ENCODE data around the gene KRT37. TPM values are rescaled to one million over a fixed set of nuclear protein-coding genes. Genes with fewer than 3 reads are reported as not detected.
A peak's percentile ranks its signal among the peaks of the same experiment; 100 is the strongest.

KRT37 gene
- total and polyA plus RNA-seq, 2 of the 13 experiments (the other 11 are each of a cell fraction or from before 2014, with no cell fraction given): 0.69 TPM; not detected in 1

DNA sequence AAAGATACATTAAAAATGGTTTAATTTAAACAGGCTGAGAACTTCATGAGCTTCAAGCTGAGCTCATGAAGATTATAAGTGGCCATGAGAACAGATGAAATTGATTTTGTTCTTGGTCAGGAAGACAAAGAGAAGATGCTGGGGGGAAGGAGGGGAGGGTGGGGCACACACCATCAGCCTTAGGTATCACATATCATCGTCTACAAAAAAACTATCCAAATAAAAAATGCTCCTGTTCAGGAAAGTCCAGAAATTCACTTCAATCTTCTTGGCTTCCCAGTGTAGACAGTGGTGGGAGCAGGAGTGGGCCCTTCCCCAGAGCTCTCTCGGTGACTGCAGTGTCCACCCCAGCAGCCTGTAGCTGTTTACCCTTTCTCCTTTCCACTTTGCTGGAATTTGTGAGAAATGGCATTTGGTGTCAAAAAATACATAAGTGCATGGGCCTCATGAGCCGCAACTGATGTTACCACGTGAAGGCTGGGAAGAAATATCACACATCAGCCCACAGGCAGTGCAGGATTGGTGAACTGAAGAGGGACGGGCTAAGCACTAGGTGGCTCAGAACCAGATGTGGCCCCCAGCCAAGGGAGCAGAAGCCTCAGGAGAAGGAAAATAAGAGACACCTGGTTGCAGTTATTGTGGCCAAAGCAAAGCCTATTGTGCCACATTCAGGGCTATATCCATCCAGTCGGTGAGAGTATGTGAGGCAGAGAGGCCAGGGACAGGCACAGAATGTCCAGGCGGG, 6.1 kb downstream of the KRT37 start (continued):
- no peak for TF ChIP-seq SMARCC2 (IDR thresholded peaks at IDR 0.05)

DNA sequence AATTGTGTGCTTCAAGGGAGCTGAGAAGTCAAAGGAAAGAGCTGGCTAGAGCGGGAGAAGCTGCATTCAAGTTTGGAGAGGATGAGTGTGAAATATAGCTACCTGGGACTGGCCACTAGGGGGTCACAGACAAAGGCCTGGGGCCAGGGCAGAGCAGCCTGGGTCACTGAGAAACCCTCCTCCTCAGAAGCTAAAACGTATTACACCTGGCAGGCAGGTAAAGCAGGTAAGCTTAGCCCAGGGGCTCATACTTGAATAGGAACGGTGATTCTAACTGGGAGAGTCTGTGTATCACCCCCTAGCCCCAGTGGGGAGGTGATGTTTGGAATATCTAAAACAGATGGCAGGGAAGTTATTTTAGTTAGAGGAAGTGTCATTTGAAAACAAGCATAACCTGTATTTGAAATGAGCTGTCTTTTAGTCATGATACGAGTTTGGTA, 6.8 kb downstream of the KRT37 start:
- H3K4me1 ChIP-seq (ENCODE audit: insufficient read depth, low read length): peaks cover 62% of the 10 kb centered on the region
- no TSS peak for BruUV-seq (replicated peaks)
- no peaks in the 10 kb centered on the region for H3K36me3 ChIP-seq (replicated peaks in 1 of 2; ENCODE audit: control insufficient read depth in 1 of 2, insufficient read depth in 2 of 2, low read length in 2 of 2)
- in situ Hi-C loops (cut with HindIII; ENCODE audit: extremely low pct_ligation_motif_present, low pct_unique_long_range_greater_than_20kb): no loop called here
- H2AFZ ChIP-seq (ENCODE audit: low read length): no peak overlapping the region
- POLR2A ChIA-PET: interaction anchor here (1.0 to 1.1 kb wide), 2 partner anchors 13 to 14 kb away, joined by 3 to 5 read pairs; no protein-coding TSS in a partner anchor
- no peaks in the 10 kb centered on the region for H3K27me3 ChIP-seq (ENCODE audit: control insufficient read depth in 1 of 2, insufficient read depth in 2 of 2, low read length in 2 of 2)
- no peak overlapping the region for H3K27ac ChIP-seq (ENCODE audit: extremely low read length, insufficient read depth, low read length)
- FAIRE-seq (no peak), ATAC-seq (peak; percentile 69), DNase-seq (ENCODE audit: low spot score) (peak; percentile 30)
- H4K20me1 ChIP-seq (ENCODE audit: insufficient read depth, low read length): no peaks in the 10 kb centered on the region
- no peak overlapping the region for H3K4me2 ChIP-seq (ENCODE audit: low read depth, low read length)
- H3K9ac ChIP-seq (ENCODE audit: insufficient read depth, low read depth, low read length): peak overlapping the region; percentile 32; the same call in 1 of the 2 replicates
- no peaks in the 10 kb centered on the region for H3K79me2 ChIP-seq (ENCODE audit: insufficient read depth, low read length)
- intact Hi-C loops (cut with micrococcal nuclease; ENCODE audit: unreplicated experiment): loop anchor here (5.0 to 10.0 kb wide), 2 partner anchors 117 to 250 kb away; no protein-coding TSS in a partner anchor
- WGBS (ENCODE audit: low lambda C conversion rate): 35% methylated on average over 4 of the region's 4 CpGs
- TF ChIP-seq, protein P1, sequence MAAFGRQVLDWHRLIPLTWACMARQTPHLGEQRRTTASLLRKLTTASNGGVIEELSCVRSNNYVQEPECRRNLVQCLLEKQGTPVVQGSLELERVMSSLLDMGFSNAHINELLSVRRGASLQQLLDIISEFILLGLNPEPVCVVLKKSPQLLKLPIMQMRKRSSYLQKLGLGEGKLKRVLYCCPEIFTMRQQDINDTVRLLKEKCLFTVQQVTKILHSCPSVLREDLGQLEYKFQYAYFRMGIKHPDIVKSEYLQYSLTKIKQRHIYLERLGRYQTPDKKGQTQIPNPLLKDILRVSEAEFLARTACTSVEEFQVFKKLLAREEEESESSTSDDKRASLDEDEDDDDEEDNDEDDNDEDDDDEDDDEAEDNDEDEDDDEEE (CRISPR knock-in tag; IDR thresholded peaks at IDR 0.05): 0 out of 2 replicates have a peak, but pooled peaks have one; percentile 3
- TF ChIP-seq, protein P2, sequence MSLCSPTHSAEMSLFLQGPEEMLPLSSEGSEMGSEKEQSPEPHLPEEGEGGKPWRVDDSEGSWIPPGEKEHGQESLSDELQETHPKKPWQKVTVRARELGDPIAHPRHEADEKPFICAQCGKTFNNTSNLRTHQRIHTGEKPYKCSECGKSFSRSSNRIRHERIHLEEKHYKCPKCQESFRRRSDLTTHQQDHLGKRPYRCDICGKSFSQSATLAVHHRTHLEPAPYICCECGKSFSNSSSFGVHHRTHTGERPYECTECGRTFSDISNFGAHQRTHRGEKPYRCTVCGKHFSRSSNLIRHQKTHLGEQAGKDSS (CRISPR knock-in tag; IDR thresholded peaks at IDR 0.05; ENCODE audit: borderline replicate concordance, low read depth): no peak
- TF ChIP-seq DNMT1 (CRISPR knock-in tag; IDR thresholded peaks at IDR 0.05): peak; percentile 25; the same call in 1 of the 2 replicates
- TF ChIP-seq TBX3 (IDR thresholded peaks at IDR 0.05; ENCODE audit: borderline replicate concordance): no peak
- TF ChIP-seq CTCF (CRISPR knock-in tag; IDR thresholded peaks at IDR 0.05): peak; percentile 58
- TF ChIP-seq ZEB1 (IDR thresholded peaks at IDR 0.05; ENCODE audit: insufficient replicate concordance, low read depth): peak; percentile 90
- peak; percentile 38; the same call in 1 of the 2 replicates for TF ChIP-seq SMC3 (IDR thresholded peaks at IDR 0.05; ENCODE audit: low read length)
- peak; percentile 67 for TF ChIP-seq XRCC5 (optimal IDR thresholded peaks at IDR 0.05; ENCODE audit: low read length)
- TF ChIP-seq NBN (conservative IDR thresholded peaks at IDR 0.05): no peak
- TF ChIP-seq, protein P3, sequence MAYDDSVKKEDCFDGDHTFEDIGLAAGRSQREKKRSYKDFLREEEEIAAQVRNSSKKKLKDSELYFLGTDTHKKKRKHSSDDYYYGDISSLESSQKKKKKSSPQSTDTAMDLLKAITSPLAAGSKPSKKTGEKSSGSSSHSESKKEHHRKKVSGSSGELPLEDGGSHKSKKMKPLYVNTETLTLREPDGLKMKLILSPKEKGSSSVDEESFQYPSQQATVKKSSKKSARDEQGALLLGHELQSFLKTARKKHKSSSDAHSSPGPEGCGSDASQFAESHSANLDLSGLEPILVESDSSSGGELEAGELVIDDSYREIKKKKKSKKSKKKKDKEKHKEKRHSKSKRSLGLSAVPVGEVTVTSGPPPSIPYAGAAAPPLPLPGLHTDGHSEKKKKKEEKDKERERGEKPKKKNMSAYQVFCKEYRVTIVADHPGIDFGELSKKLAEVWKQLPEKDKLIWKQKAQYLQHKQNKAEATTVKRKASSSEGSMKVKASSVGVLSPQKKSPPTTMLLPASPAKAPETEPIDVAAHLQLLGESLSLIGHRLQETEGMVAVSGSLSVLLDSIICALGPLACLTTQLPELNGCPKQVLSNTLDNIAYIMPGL (CRISPR knock-in tag; IDR thresholded peaks at IDR 0.05; ENCODE audit: borderline replicate concordance in 1 of 2, low read depth in 1 of 2): 0 out of 4 replicates have a peak, but pooled peaks of 1 of the 2 experiments have one; percentile 14
- no peak for TF ChIP-seq ZNF629 (CRISPR knock-in tag; conservative IDR thresholded peaks at IDR 0.05)
- TF ChIP-seq RAD21 (CRISPR knock-in tag; IDR thresholded peaks at IDR 0.05): peak; percentile 21; the same call in 1 of the 2 replicates
- TF ChIP-seq TCF7L2 (IDR thresholded peaks at IDR 0.05; ENCODE audit: low read depth, low read length): no peak
- peak; percentile 35; the same call in 1 of the 2 replicates for TF ChIP-seq STAG1 (CRISPR knock-in tag; IDR thresholded peaks at IDR 0.05)
- TF ChIP-seq ZNF296 (CRISPR knock-in tag; conservative IDR thresholded peaks at IDR 0.05): no peak
- TF ChIP-seq RFXAP (CRISPR knock-in tag; IDR thresholded peaks at IDR 0.05; ENCODE audit: borderline replicate concordance): no peak
- H3K4me3 ChIP-seq (replicated peaks in 1 of 3; ENCODE audit: insufficient read depth in 1 of 3, low read depth in 2 of 3, low read length in 3 of 3): no peak overlapping the region
- CTCF ChIA-PET (ENCODE audit: low intra/inter-chr PET ratio, low total read pairs): no interaction called here
- no peaks in the 10 kb centered on the region for H3K9me3 ChIP-seq (ENCODE audit: low read length)

All from HepG2 (cell line).